Measurements from ENCODE around the gene NR3C1.

Gene NR3C1

GRCh38 chr5:143228597-143229293, 174.7 kb downstream of the NR3C1 start:
- no peak overlapping the region for H3K4me3 ChIP-seq (ENCODE audit: low read depth, low read length)
- POLR2A ChIA-PET, result no interaction called here
- TF ChIP-seq CTCF (IDR thresholded peaks at IDR 0.05; ENCODE audit: insufficient read depth, low read length, missing control alignments), result no peak
- DNase-seq (ENCODE audit: low read depth, low spot score), result no peak
- CTCF ChIA-PET, result interaction anchor here (1.0 kb wide), 1 partner anchor 12 kb away, joined by 4 read pairs; no protein-coding TSS in a partner anchor

Data from AG04449 (cell line).